SK-N-SH (cell line): ENCODE results near the gene DLGAP3. TPM values are rescaled to one million over a fixed set of nuclear protein-coding genes. Genes with fewer than 3 reads are reported as not detected.

Source experiments
- CTCF ChIA-PET: fragments of 300-600, 350-600 bp; formaldehyde crosslinking; extraction: SDS; loops from one replicate; lab custom pipeline; 2021; lab: Yijun Ruan, JAX
- POLR2A ChIA-PET: fragments of 350-600 bp; sonication (Branson Sonifier 250); formaldehyde crosslinking; extraction: SDS; loops from one replicate; lab custom pipeline; 2020; ENCODE audit warnings: antibody characterized with exemption, inconsistent platforms; lab: Yijun Ruan, JAX
- DNase-seq: peaks from one replicate; pipeline ENCODE4 v3.0.0; 2012
- H2AFZ ChIP-seq: fragments of 200-600 bp; sonication (generic); 2 replicates; pipeline ENCODE4 v1.8.1; 2016; ENCODE audit warnings: antibody characterized with exemption, mild to moderate bottlenecking, low read depth
- H3F3A ChIP-seq: fragments of 200-600 bp; sonication (generic); replicated peaks from 2 replicates; pipeline ENCODE3; 2016; ENCODE audit warnings: antibody characterized with exemption, mild to moderate bottlenecking; ENCODE audit not compliant: insufficient read depth
- H3K27ac ChIP-seq, 2 experiments: fragments of 200-500 bp in 1 of 2; fragments of 200-600 bp in 1 of 2; sonication (Bioruptor generic) in 1 of 2; sonication (generic), shearing (Covaris generic) in 1 of 2; 2 replicates each; pipeline versions ENCODE4 v1.5.1 to v1.6.1; 2014 to 2016; ENCODE audit warnings: low read depth in 2 of 2, inconsistent platforms in 1 of 2, low read length in 1 of 2, mild to moderate bottlenecking in 1 of 2, mixed read lengths in 1 of 2
- H3K27me3 ChIP-seq: fragments of 200-600 bp; sonication (generic), shearing (Covaris generic); 2 replicates; pipeline ENCODE4 v1.6.1; 2016; ENCODE audit warnings: mixed run types; ENCODE audit not compliant: insufficient read depth
- H3K36me3 ChIP-seq, 2 experiments: fragments of 200-500 bp in 1 of 2; fragments of 200-600 bp in 1 of 2; sonication (Bioruptor generic) in 1 of 2; sonication (generic) in 1 of 2; replicated peaks in 1 of 2; 2 replicates each; pipeline versions ENCODE3 to v1.5.1; 2014 to 2016; ENCODE audit warnings: low read length in 1 of 2, mild to moderate bottlenecking in 1 of 2; ENCODE audit not compliant: insufficient read depth in 2 of 2, control insufficient read depth in 1 of 2
- H3K4me1 ChIP-seq, 2 experiments: fragments of 200-500 bp in 1 of 2; fragments of 200-600 bp in 1 of 2; sonication (Bioruptor generic) in 1 of 2; sonication (generic), shearing (Covaris generic) in 1 of 2; 2 replicates each; pipeline versions ENCODE4 v1.5.1 to v1.6.1; 2014 to 2016; ENCODE audit warnings: low read depth in 1 of 2, low read length in 1 of 2, mixed run types in 1 of 2; ENCODE audit not compliant: insufficient read depth in 2 of 2, control insufficient read depth in 1 of 2
- H3K4me2 ChIP-seq: fragments of 200-600 bp; sonication (generic), shearing (Covaris generic); 2 replicates; pipeline ENCODE4 v1.6.1; 2017; ENCODE audit warnings: mixed run types
- H3K4me3 ChIP-seq, 2 experiments: fragments of 200-500 bp in 1 of 2; fragments of 200-600 bp in 1 of 2; sonication (Bioruptor generic) in 1 of 2; sonication (generic), shearing (Covaris generic) in 1 of 2; 2 replicates each; pipeline versions ENCODE4 v1.5.1 to v1.8.1; 2014 to 2016; ENCODE audit warnings: low read depth in 2 of 2, inconsistent platforms in 1 of 2, low read length in 1 of 2, mild to moderate bottlenecking in 1 of 2, mixed read lengths in 1 of 2, moderate library complexity in 1 of 2
- H3K79me2 ChIP-seq: fragments of 200-600 bp; sonication (generic); 2 replicates; pipeline ENCODE4 v1.8.1; 2017; ENCODE audit warnings: mild to moderate bottlenecking; ENCODE audit not compliant: insufficient read depth
- H3K9ac ChIP-seq: fragments of 200-600 bp; sonication (generic); 2 replicates; pipeline ENCODE4 v1.6.1; 2017; ENCODE audit warnings: mixed run types
- H3K9me2 ChIP-seq: fragments of 200-600 bp; sonication (generic); 2 replicates; pipeline ENCODE4 v1.6.1; 2017; ENCODE audit warnings: mixed run types
- H3K9me3 ChIP-seq: fragments of 200-600 bp; sonication (generic); 2 replicates; pipeline ENCODE4 v1.6.1; 2017; ENCODE audit warnings: mixed run types, mild to moderate bottlenecking, moderate library complexity
- H4K20me1 ChIP-seq: fragments of 200-600 bp; sonication (generic); 2 replicates; pipeline ENCODE4 v1.6.1; 2017; ENCODE audit warnings: mild to moderate bottlenecking, mixed run types; ENCODE audit not compliant: insufficient read depth
- CHD2 ChIP-seq: fragments of 150-350 bp; IDR thresholded peaks from 2 replicates; pipeline ENCODE4 v1.6.1; 2018; ENCODE audit warnings: low read length; ENCODE audit not compliant: partially characterized antibody
- CTCF ChIP-seq: fragments of 200-600 bp; sonication (generic); IDR thresholded peaks from 2 replicates; pipeline ENCODE4 v1.6.1; 2017; ENCODE audit warnings: antibody characterized with exemption, mild to moderate bottlenecking, moderate library complexity
- EP300 ChIP-seq, 2 experiments: IDR thresholded peaks; 2 replicates each; pipeline versions ENCODE4 v1.4.0 to v1.6.1; 2012; ENCODE audit warnings: borderline replicate concordance in 1 of 2, low read depth in 1 of 2, low read length in 1 of 2
- FOSL2 ChIP-seq: IDR thresholded peaks from 2 replicates; pipeline ENCODE4 v1.4.0; 2012; ENCODE audit warnings: low read depth, mild to moderate bottlenecking, moderate library complexity, borderline replicate concordance
- FOXJ3 ChIP-seq: sonication (generic); formaldehyde crosslinking; IDR thresholded peaks from 2 replicates; pipeline ENCODE4 v1.5.1; 2020; ENCODE audit warnings: mild to moderate bottlenecking, missing genetic modification reagents
- FOXM1 ChIP-seq: IDR thresholded peaks from 2 replicates; pipeline ENCODE4 v1.4.0; 2012; ENCODE audit warnings: low read depth, mild to moderate bottlenecking
- GABPA ChIP-seq: IDR thresholded peaks from 2 replicates; pipeline ENCODE4 v1.4.0; 2012; ENCODE audit warnings: low read depth, mild to moderate bottlenecking
- NFIC ChIP-seq: IDR thresholded peaks from 2 replicates; pipeline ENCODE4 v1.4.0; 2012; ENCODE audit warnings: borderline replicate concordance
- POLR2AphosphoS5 ChIP-seq: IDR thresholded peaks from 2 replicates; pipeline ENCODE4 v1.6.1; 2012; ENCODE audit warnings: low read depth, low read length
- RAD21 ChIP-seq: IDR thresholded peaks from 2 replicates; pipeline ENCODE4 v1.6.1; 2012; ENCODE audit warnings: mild to moderate bottlenecking, low read length
- RCOR1 ChIP-seq: fragments of 150-350 bp; IDR thresholded peaks from 2 replicates; pipeline ENCODE4 v1.6.1; 2017; ENCODE audit warnings: antibody characterized with exemption, low read length
- RFX5 ChIP-seq: IDR thresholded peaks from 2 replicates; pipeline ENCODE4 v1.6.1; 2012; ENCODE audit warnings: mild to moderate bottlenecking, improper control_type of control experiment, low read length
- RXRA ChIP-seq: IDR thresholded peaks from 2 replicates; pipeline ENCODE4 v1.4.0; 2012; ENCODE audit warnings: low read depth, mild to moderate bottlenecking, borderline replicate concordance
- SIN3A ChIP-seq: IDR thresholded peaks from 2 replicates; pipeline ENCODE4 v1.6.1; 2012; ENCODE audit warnings: low read depth, mild to moderate bottlenecking, low read length, moderate library complexity, borderline replicate concordance
- SMC3 ChIP-seq: IDR thresholded peaks from 2 replicates; pipeline ENCODE4 v1.6.1; 2012; ENCODE audit warnings: low read depth, low read length, improper control_type of control experiment
- TEAD4 ChIP-seq: IDR thresholded peaks from 2 replicates; pipeline ENCODE4 v1.4.0; 2012; ENCODE audit warnings: mild to moderate bottlenecking, borderline replicate concordance; ENCODE audit not compliant: insufficient read depth
- USF1 ChIP-seq: IDR thresholded peaks from 2 replicates; pipeline ENCODE4 v1.4.0; 2012; ENCODE audit warnings: low read depth, borderline replicate concordance
- USF2 ChIP-seq: fragments of 150-350 bp; IDR thresholded peaks from 2 replicates; pipeline ENCODE4 v1.6.1; 2017; ENCODE audit warnings: antibody characterized with exemption, low read length, low read depth, borderline replicate concordance
- WGBS: methylation state at CpG from one replicate; pipeline ENCODE4 v1.1.6; 2017; ENCODE audit warnings: low lambda C conversion rate; 5-methylcytosine and 5-hydroxymethylcytosine counted together
- polyA plus RNA-seq, 3 experiments: library from polyadenylated mRNA; depleted of rRNA; stranded (reverse); fragments of >200 nt; gene quantifications; 2 replicates each; pipeline ENCODE4 v1.2.3, GENCODE V29; 2012
- TF ChIP-seq, protein P1 (sequence below): IDR thresholded peaks from 2 replicates; pipeline ENCODE4 v1.4.0; 2012; ENCODE audit warnings: low read depth
- TF ChIP-seq, protein P2 (sequence below): IDR thresholded peaks from 2 replicates; pipeline ENCODE4 v1.6.1; 2012; ENCODE audit warnings: mild to moderate bottlenecking, low read depth, low read length, moderate library complexity

Gene DLGAP3
- polyA plus RNA-seq, 1 of the 3 experiments (the other 2 are of a cell fraction) = 0.15 TPM

GRCh38 chr1:34852677-34853217, 76.7 kb downstream of the DLGAP3 start (continued):
- TF ChIP-seq, protein P1, sequence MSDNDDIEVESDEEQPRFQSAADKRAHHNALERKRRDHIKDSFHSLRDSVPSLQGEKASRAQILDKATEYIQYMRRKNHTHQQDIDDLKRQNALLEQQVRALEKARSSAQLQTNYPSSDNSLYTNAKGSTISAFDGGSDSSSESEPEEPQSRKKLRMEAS = peak; percentile 64
- TF ChIP-seq FOSL2 (no peak), USF1 (peak; percentile 85; the same call in 1 of the 2 replicates), RFX5 (peak; percentile 71), CHD2 (peak; percentile 75), SMC3 (peak; percentile 83), TEAD4 (no peak), SIN3A (peak; percentile 80)

- POLR2A ChIA-PET = no interaction called here
- peaks cover 20 to 56% of the 10 kb centered on the region in 2 experiments for H3K36me3 ChIP-seq
- no peak for DNase-seq
- WGBS = 90% methylated on average over 13 of the region's 13 CpGs
- H3K9me2 ChIP-seq = no peaks in the 10 kb centered on the region
- H3K4me1 ChIP-seq = peaks cover 0 to 19% of the 10 kb centered on the region in 2 experiments; a peak in 1 of 4 replicates
- H3K4me3 ChIP-seq = no peak overlapping the region
- no peak overlapping the region for H3K9ac ChIP-seq
- peak overlapping the region in 1 of 2 experiments; percentile 50; a peak in 2 of 4 replicates for H3K27ac ChIP-seq
- H3K79me2 ChIP-seq = peaks cover 37% of the 10 kb centered on the region
- peaks cover 29% of the 10 kb centered on the region for H4K20me1 ChIP-seq
- no peaks in the 10 kb centered on the region for H3K27me3 ChIP-seq
- H3F3A ChIP-seq = peaks cover 7% of the 10 kb centered on the region
- no peaks in the 10 kb centered on the region for H3K9me3 ChIP-seq
- CTCF ChIA-PET = interaction anchor here (0.8 to 7.0 kb wide), 17 partner anchors 8 to 155 kb away, joined by 3 to 170 read pairs (median 15); partner anchors contain the start of genes DLGAP3, GJA4, SMIM12 and TMEM35B
- H2AFZ ChIP-seq = no peak overlapping the region
- no peak overlapping the region for H3K4me2 ChIP-seq
- no peak for TF ChIP-seq FOXM1
- TF ChIP-seq RCOR1 = no peak
- TF ChIP-seq SMC3 = no peak
- no peak for TF ChIP-seq RXRA
- TF ChIP-seq CTCF = no peak
- TF ChIP-seq SIN3A = no peak
- TF ChIP-seq RAD21 = no peak
- no peak for TF ChIP-seq EP300 (IDR thresholded peaks at IDR 0.05; ENCODE audit: borderline replicate concordance in 1 of 2, low read depth in 1 of 2, low read length in 1 of 2)
- TF ChIP-seq, protein P2, sequence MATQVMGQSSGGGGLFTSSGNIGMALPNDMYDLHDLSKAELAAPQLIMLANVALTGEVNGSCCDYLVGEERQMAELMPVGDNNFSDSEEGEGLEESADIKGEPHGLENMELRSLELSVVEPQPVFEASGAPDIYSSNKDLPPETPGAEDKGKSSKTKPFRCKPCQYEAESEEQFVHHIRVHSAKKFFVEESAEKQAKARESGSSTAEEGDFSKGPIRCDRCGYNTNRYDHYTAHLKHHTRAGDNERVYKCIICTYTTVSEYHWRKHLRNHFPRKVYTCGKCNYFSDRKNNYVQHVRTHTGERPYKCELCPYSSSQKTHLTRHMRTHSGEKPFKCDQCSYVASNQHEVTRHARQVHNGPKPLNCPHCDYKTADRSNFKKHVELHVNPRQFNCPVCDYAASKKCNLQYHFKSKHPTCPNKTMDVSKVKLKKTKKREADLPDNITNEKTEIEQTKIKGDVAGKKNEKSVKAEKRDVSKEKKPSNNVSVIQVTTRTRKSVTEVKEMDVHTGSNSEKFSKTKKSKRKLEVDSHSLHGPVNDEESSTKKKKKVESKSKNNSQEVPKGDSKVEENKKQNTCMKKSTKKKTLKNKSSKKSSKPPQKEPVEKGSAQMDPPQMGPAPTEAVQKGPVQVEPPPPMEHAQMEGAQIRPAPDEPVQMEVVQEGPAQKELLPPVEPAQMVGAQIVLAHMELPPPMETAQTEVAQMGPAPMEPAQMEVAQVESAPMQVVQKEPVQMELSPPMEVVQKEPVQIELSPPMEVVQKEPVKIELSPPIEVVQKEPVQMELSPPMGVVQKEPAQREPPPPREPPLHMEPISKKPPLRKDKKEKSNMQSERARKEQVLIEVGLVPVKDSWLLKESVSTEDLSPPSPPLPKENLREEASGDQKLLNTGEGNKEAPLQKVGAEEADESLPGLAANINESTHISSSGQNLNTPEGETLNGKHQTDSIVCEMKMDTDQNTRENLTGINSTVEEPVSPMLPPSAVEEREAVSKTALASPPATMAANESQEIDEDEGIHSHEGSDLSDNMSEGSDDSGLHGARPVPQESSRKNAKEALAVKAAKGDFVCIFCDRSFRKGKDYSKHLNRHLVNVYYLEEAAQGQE = no peak
- TF ChIP-seq FOSL2 = no peak
- TF ChIP-seq USF2 = no peak
- no peak for TF ChIP-seq POLR2AphosphoS5
- no peak for TF ChIP-seq GABPA
- no peak for TF ChIP-seq FOXJ3 (CRISPR knock-in tag)
- TF ChIP-seq USF1 = no peak
- no peak for TF ChIP-seq NFIC
Observed at GRCh38 chr1:34851431-34852105, 77.9 kb downstream of the DLGAP3 start.
